SK-N-SH treated with all-trans-retinoic acid at 6 μM for 48 hours (cell line): ENCODE measurements around the gene ASCL5.

Experiments
- ATAC-seq: fragments of 200-7000 bp; cut with Tn5 transposase; 3 replicates; pipeline ENCODE4 v1.9.1; 2020; ENCODE audit warnings: mild to moderate bottlenecking, moderate library complexity
- ARNTL ChIP-seq: fragments of 450-650 bp; formaldehyde crosslinking; IDR thresholded peaks from 2 replicates; pipeline ENCODE4 v1.5.0; 2020; ENCODE audit warnings: low read depth, mild to moderate bottlenecking, moderate library complexity, borderline replicate concordance
- BACH2 ChIP-seq: fragments of 250-450 bp; sonication (Bioruptor Pico); IDR thresholded peaks from 2 replicates; pipeline ENCODE4 v1.9.0; 2021; ENCODE audit warnings: mild to moderate bottlenecking, borderline replicate concordance
- CSDC2 ChIP-seq: fragments of 250-450 bp; sonication (Bioruptor Pico); IDR thresholded peaks from 2 replicates; pipeline ENCODE4 v1.5.0; 2020; ENCODE audit warnings: mild to moderate bottlenecking, moderate library complexity
- ESRRG ChIP-seq: fragments of 250-450 bp; sonication (Bioruptor Pico); IDR thresholded peaks from 2 replicates; pipeline ENCODE4 v1.6.1; 2021; ENCODE audit warnings: mild to moderate bottlenecking
- ISL1 ChIP-seq: fragments of 250-450 bp; sonication (Bioruptor Pico); IDR thresholded peaks from 2 replicates; pipeline ENCODE4 v2.1.2; 2022; ENCODE audit warnings: mild to moderate bottlenecking, moderate library complexity
- OSR1 ChIP-seq: fragments of 250-450 bp; sonication (Bioruptor Pico); IDR thresholded peaks from 2 replicates; pipeline ENCODE4 v1.8.0; 2022; ENCODE audit warnings: moderate library complexity, mild to moderate bottlenecking, inconsistent platforms
- RARB ChIP-seq: fragments of 250-450 bp; sonication (Bioruptor Pico); IDR thresholded peaks from 2 replicates; pipeline ENCODE4 v1.8.0; 2021; ENCODE audit warnings: mild to moderate bottlenecking, moderate library complexity
- TCF4 ChIP-seq: fragments of 250-450 bp; sonication (Bioruptor Pico); IDR thresholded peaks from 2 replicates; pipeline ENCODE4 v1.8.0; 2021; ENCODE audit warnings: mild to moderate bottlenecking, moderate library complexity, borderline replicate concordance
- TOX ChIP-seq: fragments of 250-450 bp; sonication (Bioruptor Pico); IDR thresholded peaks from 2 replicates; pipeline ENCODE4 v1.8.0; 2021; ENCODE audit warnings: mild to moderate bottlenecking, moderate library complexity, borderline replicate concordance
- ZC3H10 ChIP-seq: fragments of 250-450 bp; sonication (Bioruptor Pico); IDR thresholded peaks from 2 replicates; pipeline ENCODE4 v1.5.1; 2021; ENCODE audit warnings: mild to moderate bottlenecking, moderate library complexity
- ZFP3 ChIP-seq: fragments of 250-450 bp; sonication (Bioruptor Pico); IDR thresholded peaks from 2 replicates; pipeline ENCODE4 v1.5.0; 2020; ENCODE audit warnings: mild to moderate bottlenecking, moderate library complexity
- ZFP30 ChIP-seq: fragments of 450-650 bp; formaldehyde crosslinking; IDR thresholded peaks from 2 replicates; pipeline ENCODE4 v1.5.0; 2022; ENCODE audit warnings: mild to moderate bottlenecking, moderate library complexity
- ZNF565 ChIP-seq: fragments of 450-650 bp; formaldehyde crosslinking; conservative IDR thresholded peaks from 2 replicates; pipeline ENCODE4 v1.5.0; 2020; ENCODE audit warnings: low read depth, mild to moderate bottlenecking, moderate library complexity
- ZNF70 ChIP-seq: fragments of 450-650 bp; formaldehyde crosslinking; IDR thresholded peaks from 2 replicates; pipeline ENCODE4 v1.5.0; 2020; ENCODE audit warnings: mild to moderate bottlenecking, moderate library complexity
- ZNF8 ChIP-seq: fragments of 450-650 bp; formaldehyde crosslinking; IDR thresholded peaks from 2 replicates; pipeline ENCODE4 v1.5.0; 2020; ENCODE audit warnings: mild to moderate bottlenecking, moderate library complexity
- TF ChIP-seq, protein P1 (sequence below): fragments of 250-450 bp; sonication (Bioruptor Pico); IDR thresholded peaks from 2 replicates; pipeline ENCODE4 v1.5.1; 2021; ENCODE audit warnings: mild to moderate bottlenecking, moderate library complexity
- TF ChIP-seq, protein P2 (sequence below): fragments of 250-450 bp; sonication (Bioruptor Pico); IDR thresholded peaks from 2 replicates; pipeline ENCODE4 v1.8.0; 2020; ENCODE audit warnings: mild to moderate bottlenecking, moderate library complexity, borderline replicate concordance
- TF ChIP-seq, protein P3 (sequence below): fragments of 250-450 bp; sonication (Bioruptor Pico); IDR thresholded peaks from 2 replicates; pipeline ENCODE4 v1.5.1; 2020; ENCODE audit warnings: low read depth, mild to moderate bottlenecking, moderate library complexity
- TF ChIP-seq, protein P4 (sequence below): fragments of 250-450 bp; sonication (Bioruptor Pico); IDR thresholded peaks from 2 replicates; pipeline ENCODE4 v1.8.0; 2021; ENCODE audit warnings: low read depth, mild to moderate bottlenecking, moderate library complexity, borderline replicate concordance
- TF ChIP-seq, protein P5 (sequence below): fragments of 250-450 bp; sonication (Bioruptor Pico); IDR thresholded peaks from 2 replicates; pipeline ENCODE4 v1.5.0; 2020; ENCODE audit warnings: mild to moderate bottlenecking, moderate library complexity

Gene ASCL5

DNA sequence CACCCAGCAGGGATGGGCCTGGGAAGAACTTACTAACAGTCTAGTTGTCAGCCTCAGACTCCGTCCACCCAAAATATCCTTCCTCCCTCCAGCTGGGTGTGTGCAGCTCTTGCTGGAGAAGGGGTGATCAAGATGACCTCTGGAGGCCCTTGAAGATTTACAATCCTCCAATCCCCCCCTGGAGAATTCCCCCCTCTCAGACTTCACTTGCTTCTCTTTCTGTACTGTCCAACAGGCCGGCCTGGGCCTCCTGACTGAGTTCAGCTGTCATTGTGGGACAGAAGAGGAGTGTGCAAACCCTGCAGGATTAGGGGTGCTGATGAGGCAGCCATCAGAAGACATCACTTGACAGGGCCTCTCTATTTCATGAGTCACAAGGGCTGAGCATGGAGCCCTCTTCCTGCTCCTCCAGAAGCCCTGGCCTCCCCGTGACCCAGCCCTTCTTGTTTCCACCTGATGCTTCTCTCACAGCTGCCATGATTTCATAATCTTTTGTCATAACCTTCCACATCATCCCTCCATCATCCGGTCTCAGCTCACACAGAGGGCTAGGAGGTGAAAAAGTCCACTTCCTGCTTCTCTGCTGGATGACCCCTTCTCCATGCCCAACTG, 46.1 kb upstream of the ASCL5 start:
- TF ChIP-seq, protein P1, sequence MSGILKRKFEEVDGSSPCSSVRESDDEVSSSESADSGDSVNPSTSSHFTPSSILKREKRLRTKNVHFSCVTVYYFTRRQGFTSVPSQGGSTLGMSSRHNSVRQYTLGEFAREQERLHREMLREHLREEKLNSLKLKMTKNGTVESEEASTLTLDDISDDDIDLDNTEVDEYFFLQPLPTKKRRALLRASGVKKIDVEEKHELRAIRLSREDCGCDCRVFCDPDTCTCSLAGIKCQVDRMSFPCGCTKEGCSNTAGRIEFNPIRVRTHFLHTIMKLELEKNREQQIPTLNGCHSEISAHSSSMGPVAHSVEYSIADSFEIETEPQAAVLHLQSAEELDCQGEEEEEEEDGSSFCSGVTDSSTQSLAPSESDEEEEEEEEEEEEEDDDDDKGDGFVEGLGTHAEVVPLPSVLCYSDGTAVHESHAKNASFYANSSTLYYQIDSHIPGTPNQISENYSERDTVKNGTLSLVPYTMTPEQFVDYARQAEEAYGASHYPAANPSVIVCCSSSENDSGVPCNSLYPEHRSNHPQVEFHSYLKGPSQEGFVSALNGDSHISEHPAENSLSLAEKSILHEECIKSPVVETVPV (CRISPR knock-in tag): no peak
- TF ChIP-seq ZNF565 (CRISPR knock-in tag) (no peak), ZFP3 (CRISPR knock-in tag) (no peak), ARNTL (CRISPR knock-in tag) (no peak), ZC3H10 (CRISPR knock-in tag) (no peak), ISL1 (no peak), ESRRG (CRISPR knock-in tag) (no peak), RARB (CRISPR knock-in tag) (no peak), CSDC2 (CRISPR knock-in tag) (no peak)
- TF ChIP-seq, all 23 proteins: peak for 0
- no peak for ATAC-seq

DNA sequence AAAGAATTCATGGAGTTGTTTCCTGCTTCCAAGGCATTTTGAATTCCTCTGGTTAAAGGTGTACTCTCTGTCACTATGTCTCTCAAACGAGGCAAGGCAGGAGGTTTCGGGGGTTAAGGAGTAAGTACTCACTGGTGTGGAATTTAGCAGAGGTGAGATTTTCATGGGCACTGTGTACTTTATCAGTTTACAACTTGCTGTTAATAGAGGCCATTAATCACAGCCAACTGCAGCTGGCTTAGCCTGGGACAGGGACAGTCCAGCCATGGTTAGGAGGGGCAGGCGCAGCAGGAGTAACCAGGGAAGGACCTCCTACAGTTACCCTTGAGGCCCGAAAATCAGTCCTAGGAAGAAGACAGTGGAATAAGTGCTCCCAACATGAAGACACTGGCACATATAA, 45.3 kb upstream of the ASCL5 start:
- TF ChIP-seq ARNTL (CRISPR knock-in tag) (no peak), TOX (no peak), ZFP3 (CRISPR knock-in tag) (no peak), ZNF70 (CRISPR knock-in tag) (no peak), ESRRG (CRISPR knock-in tag) (no peak), ZFP30 (CRISPR knock-in tag) (no peak), BACH2 (CRISPR knock-in tag) (no peak), ISL1 (no peak)
- TF ChIP-seq, protein P2, sequence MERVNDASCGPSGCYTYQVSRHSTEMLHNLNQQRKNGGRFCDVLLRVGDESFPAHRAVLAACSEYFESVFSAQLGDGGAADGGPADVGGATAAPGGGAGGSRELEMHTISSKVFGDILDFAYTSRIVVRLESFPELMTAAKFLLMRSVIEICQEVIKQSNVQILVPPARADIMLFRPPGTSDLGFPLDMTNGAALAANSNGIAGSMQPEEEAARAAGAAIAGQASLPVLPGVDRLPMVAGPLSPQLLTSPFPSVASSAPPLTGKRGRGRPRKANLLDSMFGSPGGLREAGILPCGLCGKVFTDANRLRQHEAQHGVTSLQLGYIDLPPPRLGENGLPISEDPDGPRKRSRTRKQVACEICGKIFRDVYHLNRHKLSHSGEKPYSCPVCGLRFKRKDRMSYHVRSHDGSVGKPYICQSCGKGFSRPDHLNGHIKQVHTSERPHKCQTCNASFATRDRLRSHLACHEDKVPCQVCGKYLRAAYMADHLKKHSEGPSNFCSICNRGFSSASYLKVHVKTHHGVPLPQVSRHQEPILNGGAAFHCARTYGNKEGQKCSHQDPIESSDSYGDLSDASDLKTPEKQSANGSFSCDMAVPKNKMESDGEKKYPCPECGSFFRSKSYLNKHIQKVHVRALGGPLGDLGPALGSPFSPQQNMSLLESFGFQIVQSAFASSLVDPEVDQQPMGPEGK (CRISPR knock-in tag): no peak
- TF ChIP-seq, protein P3, sequence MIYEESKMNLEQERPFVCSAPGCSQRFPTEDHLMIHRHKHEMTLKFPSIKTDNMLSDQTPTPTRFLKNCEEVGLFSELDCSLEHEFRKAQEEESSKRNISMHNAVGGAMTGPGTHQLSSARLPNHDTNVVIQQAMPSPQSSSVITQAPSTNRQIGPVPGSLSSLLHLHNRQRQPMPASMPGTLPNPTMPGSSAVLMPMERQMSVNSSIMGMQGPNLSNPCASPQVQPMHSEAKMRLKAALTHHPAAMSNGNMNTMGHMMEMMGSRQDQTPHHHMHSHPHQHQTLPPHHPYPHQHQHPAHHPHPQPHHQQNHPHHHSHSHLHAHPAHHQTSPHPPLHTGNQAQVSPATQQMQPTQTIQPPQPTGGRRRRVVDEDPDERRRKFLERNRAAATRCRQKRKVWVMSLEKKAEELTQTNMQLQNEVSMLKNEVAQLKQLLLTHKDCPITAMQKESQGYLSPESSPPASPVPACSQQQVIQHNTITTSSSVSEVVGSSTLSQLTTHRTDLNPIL: no peak
- TF ChIP-seq, protein P1 (CRISPR knock-in tag): no peak
- no peak for ATAC-seq

DNA sequence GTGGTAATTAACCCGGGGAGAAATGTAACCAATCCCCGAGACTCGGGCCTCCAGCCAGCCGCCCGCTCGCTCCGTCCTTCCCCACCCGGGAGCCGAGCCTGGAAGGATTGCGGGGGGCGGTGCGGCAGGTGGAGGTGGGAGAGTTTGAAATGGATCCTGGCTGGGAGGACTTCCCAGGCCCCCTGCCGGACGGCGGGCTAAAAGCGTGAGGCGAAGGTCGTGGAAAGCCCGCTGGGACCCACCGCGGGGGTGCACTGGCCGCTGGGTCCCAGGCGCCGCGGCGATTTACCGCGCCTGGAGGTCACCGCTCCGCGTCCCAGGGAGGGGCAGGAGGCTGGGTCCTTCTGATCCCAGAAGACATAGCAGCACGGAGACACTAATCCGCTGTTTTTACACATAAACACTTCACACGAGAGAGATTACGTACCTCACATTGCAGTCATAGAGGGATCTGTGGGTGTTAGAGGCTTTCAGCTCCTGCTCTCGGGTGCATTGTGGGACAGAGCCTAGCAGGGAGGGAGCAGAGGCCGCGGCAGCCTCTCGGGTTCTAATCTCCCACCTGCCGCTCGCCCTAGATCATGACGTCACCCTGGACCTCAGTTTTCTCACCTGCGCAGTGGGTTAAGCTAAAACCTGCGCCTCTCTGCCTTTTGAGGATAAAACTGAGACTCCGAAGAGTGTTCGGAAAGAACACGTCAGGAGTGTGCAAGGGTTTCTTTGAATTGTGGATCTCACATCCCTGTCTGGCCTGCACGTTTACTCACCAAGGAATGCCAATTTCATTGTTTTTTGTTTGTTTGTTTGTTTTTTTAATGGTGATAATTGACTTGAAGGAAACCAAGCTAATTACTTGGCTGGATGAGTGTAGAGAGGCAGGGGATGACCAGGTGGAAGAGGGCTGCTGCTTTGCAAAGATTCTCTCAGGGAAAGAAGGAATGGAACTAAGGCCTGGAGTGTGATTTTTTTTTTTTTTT, 44.4 kb upstream of the ASCL5 start:
- ATAC-seq: peak; percentile 79
- TF ChIP-seq ESRRG (CRISPR knock-in tag) (no peak), ARNTL (CRISPR knock-in tag) (no peak), BACH2 (CRISPR knock-in tag) (no peak), ZC3H10 (CRISPR knock-in tag) (no peak), ZNF8 (no peak), OSR1 (CRISPR knock-in tag) (no peak), TCF4 (no peak), TOX (no peak)
- TF ChIP-seq, protein P4, sequence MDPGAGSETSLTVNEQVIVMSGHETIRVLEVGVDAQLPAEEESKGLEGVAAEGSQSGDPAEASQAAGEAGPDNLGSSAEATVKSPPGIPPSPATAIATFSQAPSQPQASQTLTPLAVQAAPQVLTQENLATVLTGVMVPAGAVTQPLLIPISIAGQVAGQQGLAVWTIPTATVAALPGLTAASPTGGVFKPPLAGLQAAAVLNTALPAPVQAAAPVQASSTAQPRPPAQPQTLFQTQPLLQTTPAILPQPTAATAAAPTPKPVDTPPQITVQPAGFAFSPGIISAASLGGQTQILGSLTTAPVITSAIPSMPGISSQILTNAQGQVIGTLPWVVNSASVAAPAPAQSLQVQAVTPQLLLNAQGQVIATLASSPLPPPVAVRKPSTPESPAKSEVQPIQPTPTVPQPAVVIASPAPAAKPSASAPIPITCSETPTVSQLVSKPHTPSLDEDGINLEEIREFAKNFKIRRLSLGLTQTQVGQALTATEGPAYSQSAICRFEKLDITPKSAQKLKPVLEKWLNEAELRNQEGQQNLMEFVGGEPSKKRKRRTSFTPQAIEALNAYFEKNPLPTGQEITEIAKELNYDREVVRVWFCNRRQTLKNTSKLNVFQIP (CRISPR knock-in tag): no peak
- TF ChIP-seq, protein P5, sequence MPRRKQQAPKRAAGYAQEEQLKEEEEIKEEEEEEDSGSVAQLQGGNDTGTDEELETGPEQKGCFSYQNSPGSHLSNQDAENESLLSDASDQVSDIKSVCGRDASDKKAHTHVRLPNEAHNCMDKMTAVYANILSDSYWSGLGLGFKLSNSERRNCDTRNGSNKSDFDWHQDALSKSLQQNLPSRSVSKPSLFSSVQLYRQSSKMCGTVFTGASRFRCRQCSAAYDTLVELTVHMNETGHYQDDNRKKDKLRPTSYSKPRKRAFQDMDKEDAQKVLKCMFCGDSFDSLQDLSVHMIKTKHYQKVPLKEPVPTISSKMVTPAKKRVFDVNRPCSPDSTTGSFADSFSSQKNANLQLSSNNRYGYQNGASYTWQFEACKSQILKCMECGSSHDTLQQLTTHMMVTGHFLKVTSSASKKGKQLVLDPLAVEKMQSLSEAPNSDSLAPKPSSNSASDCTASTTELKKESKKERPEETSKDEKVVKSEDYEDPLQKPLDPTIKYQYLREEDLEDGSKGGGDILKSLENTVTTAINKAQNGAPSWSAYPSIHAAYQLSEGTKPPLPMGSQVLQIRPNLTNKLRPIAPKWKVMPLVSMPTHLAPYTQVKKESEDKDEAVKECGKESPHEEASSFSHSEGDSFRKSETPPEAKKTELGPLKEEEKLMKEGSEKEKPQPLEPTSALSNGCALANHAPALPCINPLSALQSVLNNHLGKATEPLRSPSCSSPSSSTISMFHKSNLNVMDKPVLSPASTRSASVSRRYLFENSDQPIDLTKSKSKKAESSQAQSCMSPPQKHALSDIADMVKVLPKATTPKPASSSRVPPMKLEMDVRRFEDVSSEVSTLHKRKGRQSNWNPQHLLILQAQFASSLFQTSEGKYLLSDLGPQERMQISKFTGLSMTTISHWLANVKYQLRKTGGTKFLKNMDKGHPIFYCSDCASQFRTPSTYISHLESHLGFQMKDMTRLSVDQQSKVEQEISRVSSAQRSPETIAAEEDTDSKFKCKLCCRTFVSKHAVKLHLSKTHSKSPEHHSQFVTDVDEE: no peak
- TF ChIP-seq, protein P1 (CRISPR knock-in tag): no peak
- TF ChIP-seq, protein P3: no peak
